ENCODE results near the gene PPFIA1.

GRCh38 chr11:70333261-70333660, 62.8 kb downstream of the PPFIA1 start:
- TF ChIP-seq, protein P1, sequence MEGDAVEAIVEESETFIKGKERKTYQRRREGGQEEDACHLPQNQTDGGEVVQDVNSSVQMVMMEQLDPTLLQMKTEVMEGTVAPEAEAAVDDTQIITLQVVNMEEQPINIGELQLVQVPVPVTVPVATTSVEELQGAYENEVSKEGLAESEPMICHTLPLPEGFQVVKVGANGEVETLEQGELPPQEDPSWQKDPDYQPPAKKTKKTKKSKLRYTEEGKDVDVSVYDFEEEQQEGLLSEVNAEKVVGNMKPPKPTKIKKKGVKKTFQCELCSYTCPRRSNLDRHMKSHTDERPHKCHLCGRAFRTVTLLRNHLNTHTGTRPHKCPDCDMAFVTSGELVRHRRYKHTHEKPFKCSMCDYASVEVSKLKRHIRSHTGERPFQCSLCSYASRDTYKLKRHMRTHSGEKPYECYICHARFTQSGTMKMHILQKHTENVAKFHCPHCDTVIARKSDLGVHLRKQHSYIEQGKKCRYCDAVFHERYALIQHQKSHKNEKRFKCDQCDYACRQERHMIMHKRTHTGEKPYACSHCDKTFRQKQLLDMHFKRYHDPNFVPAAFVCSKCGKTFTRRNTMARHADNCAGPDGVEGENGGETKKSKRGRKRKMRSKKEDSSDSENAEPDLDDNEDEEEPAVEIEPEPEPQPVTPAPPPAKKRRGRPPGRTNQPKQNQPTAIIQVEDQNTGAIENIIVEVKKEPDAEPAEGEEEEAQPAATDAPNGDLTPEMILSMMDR (IDR thresholded peaks at IDR 0.05) = no peak
- TF ChIP-seq POLR2A (IDR thresholded peaks at IDR 0.05) = no peak

All from uterus (tissue), 2 donors.